NT2/D1 (cell line): Measurements from ENCODE around the gene SARNP.

ENCODE experiments used
- SUZ12 ChIP-seq: IDR thresholded peaks from 2 replicates; pipeline ENCODE4 v1.6.1; 2011; ENCODE audit not compliant: insufficient read length, insufficient read depth; ENCODE audit errors: extremely low read depth
- YY1 ChIP-seq: IDR thresholded peaks from 2 replicates; pipeline ENCODE4 v1.6.1; 2011; ENCODE audit not compliant: insufficient read length, insufficient read depth
- ZNF274 ChIP-seq: IDR thresholded peaks from 2 replicates; pipeline ENCODE4 v1.6.1; 2011; ENCODE audit warnings: mild to moderate bottlenecking, low read depth, low read length

DNA sequence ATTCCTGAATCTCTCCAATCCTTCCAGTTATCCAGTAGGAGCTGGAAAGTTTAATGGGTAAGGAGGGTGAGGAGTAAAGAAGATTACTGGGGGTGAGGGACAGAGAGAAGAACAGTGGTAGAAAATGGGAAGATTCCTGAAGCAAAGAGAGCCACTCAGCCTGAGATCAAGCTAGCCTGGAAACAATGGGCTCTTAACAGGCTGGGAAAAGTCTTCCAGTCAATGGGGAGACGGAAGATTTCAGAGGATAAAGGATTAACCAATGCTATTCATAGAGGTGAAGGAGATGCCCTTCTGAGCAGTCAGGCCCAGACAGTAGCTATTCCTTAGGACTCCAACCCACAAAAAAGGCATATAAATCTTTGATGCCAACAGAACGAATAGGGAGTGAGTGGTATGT, 59.8 kb downstream of the SARNP start:
- TF ChIP-seq YY1 (no peak), ZNF274 (no peak), SUZ12 (no peak)
